SK-N-SH (cell line): ENCODE results near the gene MAGI2. TPM values are rescaled to one million over a fixed set of nuclear protein-coding genes. Genes with fewer than 3 reads are reported as not detected.
A peak's percentile ranks its signal among the peaks of the same experiment; 100 is the strongest.

Experiments used
- CTCF ChIA-PET: fragments of 300-600, 350-600 bp; formaldehyde crosslinking; extraction: SDS; loops from one replicate; lab custom pipeline; 2021; lab: Yijun Ruan, JAX
- POLR2A ChIA-PET: fragments of 350-600 bp; sonication (Branson Sonifier 250); formaldehyde crosslinking; extraction: SDS; loops from one replicate; lab custom pipeline; 2020; ENCODE audit warnings: antibody characterized with exemption, inconsistent platforms; lab: Yijun Ruan, JAX
- DNase-seq: peaks from one replicate; pipeline ENCODE4 v3.0.0; 2012
- H2AFZ ChIP-seq: fragments of 200-600 bp; sonication (generic); 2 replicates; pipeline ENCODE4 v1.8.1; 2016; ENCODE audit warnings: antibody characterized with exemption, mild to moderate bottlenecking, low read depth
- H3F3A ChIP-seq: fragments of 200-600 bp; sonication (generic); replicated peaks from 2 replicates; pipeline ENCODE3; 2016; ENCODE audit warnings: antibody characterized with exemption, mild to moderate bottlenecking; ENCODE audit not compliant: insufficient read depth
- H3K27ac ChIP-seq, 2 experiments: fragments of 200-500 bp in 1 of 2; fragments of 200-600 bp in 1 of 2; sonication (Bioruptor generic) in 1 of 2; sonication (generic), shearing (Covaris generic) in 1 of 2; 2 replicates each; pipeline versions ENCODE4 v1.5.1 to v1.6.1; 2014 to 2016; ENCODE audit warnings: low read depth in 2 of 2, inconsistent platforms in 1 of 2, low read length in 1 of 2, mild to moderate bottlenecking in 1 of 2, mixed read lengths in 1 of 2
- H3K27me3 ChIP-seq: fragments of 200-600 bp; sonication (generic), shearing (Covaris generic); 2 replicates; pipeline ENCODE4 v1.6.1; 2016; ENCODE audit warnings: mixed run types; ENCODE audit not compliant: insufficient read depth
- H3K36me3 ChIP-seq, 2 experiments: fragments of 200-500 bp in 1 of 2; fragments of 200-600 bp in 1 of 2; sonication (Bioruptor generic) in 1 of 2; sonication (generic) in 1 of 2; replicated peaks in 1 of 2; 2 replicates each; pipeline versions ENCODE3 to v1.5.1; 2014 to 2016; ENCODE audit warnings: low read length in 1 of 2, mild to moderate bottlenecking in 1 of 2; ENCODE audit not compliant: insufficient read depth in 2 of 2, control insufficient read depth in 1 of 2
- H3K4me1 ChIP-seq, 2 experiments: fragments of 200-500 bp in 1 of 2; fragments of 200-600 bp in 1 of 2; sonication (Bioruptor generic) in 1 of 2; sonication (generic), shearing (Covaris generic) in 1 of 2; 2 replicates each; pipeline versions ENCODE4 v1.5.1 to v1.6.1; 2014 to 2016; ENCODE audit warnings: low read depth in 1 of 2, low read length in 1 of 2, mixed run types in 1 of 2; ENCODE audit not compliant: insufficient read depth in 2 of 2, control insufficient read depth in 1 of 2
- H3K4me2 ChIP-seq: fragments of 200-600 bp; sonication (generic), shearing (Covaris generic); 2 replicates; pipeline ENCODE4 v1.6.1; 2017; ENCODE audit warnings: mixed run types
- H3K4me3 ChIP-seq, 2 experiments: fragments of 200-500 bp in 1 of 2; fragments of 200-600 bp in 1 of 2; sonication (Bioruptor generic) in 1 of 2; sonication (generic), shearing (Covaris generic) in 1 of 2; 2 replicates each; pipeline versions ENCODE4 v1.5.1 to v1.8.1; 2014 to 2016; ENCODE audit warnings: low read depth in 2 of 2, inconsistent platforms in 1 of 2, low read length in 1 of 2, mild to moderate bottlenecking in 1 of 2, mixed read lengths in 1 of 2, moderate library complexity in 1 of 2
- H3K79me2 ChIP-seq: fragments of 200-600 bp; sonication (generic); 2 replicates; pipeline ENCODE4 v1.8.1; 2017; ENCODE audit warnings: mild to moderate bottlenecking; ENCODE audit not compliant: insufficient read depth
- H3K9ac ChIP-seq: fragments of 200-600 bp; sonication (generic); 2 replicates; pipeline ENCODE4 v1.6.1; 2017; ENCODE audit warnings: mixed run types
- H3K9me2 ChIP-seq: fragments of 200-600 bp; sonication (generic); 2 replicates; pipeline ENCODE4 v1.6.1; 2017; ENCODE audit warnings: mixed run types
- H3K9me3 ChIP-seq: fragments of 200-600 bp; sonication (generic); 2 replicates; pipeline ENCODE4 v1.6.1; 2017; ENCODE audit warnings: mixed run types, mild to moderate bottlenecking, moderate library complexity
- H4K20me1 ChIP-seq: fragments of 200-600 bp; sonication (generic); 2 replicates; pipeline ENCODE4 v1.6.1; 2017; ENCODE audit warnings: mild to moderate bottlenecking, mixed run types; ENCODE audit not compliant: insufficient read depth
- CTCF ChIP-seq: fragments of 200-600 bp; sonication (generic); IDR thresholded peaks from 2 replicates; pipeline ENCODE4 v1.6.1; 2017; ENCODE audit warnings: antibody characterized with exemption, mild to moderate bottlenecking, moderate library complexity
- EP300 ChIP-seq, 2 experiments: IDR thresholded peaks; 2 replicates each; pipeline versions ENCODE4 v1.4.0 to v1.6.1; 2012; ENCODE audit warnings: borderline replicate concordance in 1 of 2, low read depth in 1 of 2, low read length in 1 of 2
- FOSL2 ChIP-seq: IDR thresholded peaks from 2 replicates; pipeline ENCODE4 v1.4.0; 2012; ENCODE audit warnings: low read depth, mild to moderate bottlenecking, moderate library complexity, borderline replicate concordance
- GATA2 ChIP-seq: sonication (generic); formaldehyde crosslinking; IDR thresholded peaks from 2 replicates; pipeline ENCODE4 v1.5.0; 2020; ENCODE audit warnings: mild to moderate bottlenecking, missing genetic modification reagents
- JUND ChIP-seq: IDR thresholded peaks from 2 replicates; pipeline ENCODE4 v1.4.0; 2012
- MEF2A ChIP-seq: IDR thresholded peaks from 2 replicates; pipeline ENCODE4 v1.4.0; 2012; ENCODE audit warnings: low read depth, borderline replicate concordance
- POLR2AphosphoS5 ChIP-seq: IDR thresholded peaks from 2 replicates; pipeline ENCODE4 v1.6.1; 2012; ENCODE audit warnings: low read depth, low read length
- RAD21 ChIP-seq: IDR thresholded peaks from 2 replicates; pipeline ENCODE4 v1.6.1; 2012; ENCODE audit warnings: mild to moderate bottlenecking, low read length
- RCOR1 ChIP-seq: fragments of 150-350 bp; IDR thresholded peaks from 2 replicates; pipeline ENCODE4 v1.6.1; 2017; ENCODE audit warnings: antibody characterized with exemption, low read length
- RXRA ChIP-seq: IDR thresholded peaks from 2 replicates; pipeline ENCODE4 v1.4.0; 2012; ENCODE audit warnings: low read depth, mild to moderate bottlenecking, borderline replicate concordance
- SIN3A ChIP-seq: IDR thresholded peaks from 2 replicates; pipeline ENCODE4 v1.6.1; 2012; ENCODE audit warnings: low read depth, mild to moderate bottlenecking, low read length, moderate library complexity, borderline replicate concordance
- TAF1 ChIP-seq: IDR thresholded peaks from 2 replicates; pipeline ENCODE4 v1.6.1; 2012; ENCODE audit warnings: low read depth, mild to moderate bottlenecking, low read length, moderate library complexity, borderline replicate concordance
- TCF12 ChIP-seq: IDR thresholded peaks from 2 replicates; pipeline ENCODE4 v1.4.0; 2012
- TEAD4 ChIP-seq: IDR thresholded peaks from 2 replicates; pipeline ENCODE4 v1.4.0; 2012; ENCODE audit warnings: mild to moderate bottlenecking, borderline replicate concordance; ENCODE audit not compliant: insufficient read depth
- YY1 ChIP-seq: IDR thresholded peaks from 2 replicates; pipeline ENCODE4 v1.4.0; 2012; ENCODE audit warnings: low read depth, mild to moderate bottlenecking
- ZBTB33 ChIP-seq: IDR thresholded peaks from 2 replicates; pipeline ENCODE4 v1.4.0; 2012; ENCODE audit warnings: low read depth, borderline replicate concordance
- WGBS: methylation state at CpG from one replicate; pipeline ENCODE4 v1.1.6; 2017; ENCODE audit warnings: low lambda C conversion rate; 5-methylcytosine and 5-hydroxymethylcytosine counted together
- polyA plus RNA-seq, 3 experiments: library from polyadenylated mRNA; depleted of rRNA; stranded (reverse); fragments of >200 nt; gene quantifications; 2 replicates each; pipeline ENCODE4 v1.2.3, GENCODE V29; 2012
- TF ChIP-seq, protein P1 (sequence below): fragments of 150-350 bp; IDR thresholded peaks from 2 replicates; pipeline ENCODE4 v1.6.1; 2016; ENCODE audit warnings: mild to moderate bottlenecking, low read depth, low read length
- TF ChIP-seq, protein P2 (sequence below): fragments of 150-350 bp; IDR thresholded peaks from 2 replicates; pipeline ENCODE4 v1.6.1; 2017; ENCODE audit warnings: antibody characterized with exemption, low read length, low read depth, borderline replicate concordance

Gene MAGI2
- polyA plus RNA-seq, 1 of the 3 experiments (the other 2 are of a cell fraction), result 1.1 TPM

- 94% methylated on average over 1 of the region's 1 CpG for WGBS
- H2AFZ ChIP-seq, result no peak overlapping the region
- no peaks in the 10 kb centered on the region for H3K36me3 ChIP-seq
- DNase-seq, result no peak
- H3K27me3 ChIP-seq, result no peaks in the 10 kb centered on the region
- no peaks in the 10 kb centered on the region for H4K20me1 ChIP-seq
- H3K4me2 ChIP-seq, result no peak overlapping the region
- H3K9me3 ChIP-seq, result no peaks in the 10 kb centered on the region
- ChIA-PET POLR2A (no interaction called here), CTCF (interaction anchor here (0.6 to 1.7 kb wide), 10 partner anchors 9 to 799 kb away, joined by 3 to 4 read pairs (median 3); no protein-coding TSS in a partner anchor)
- H3K4me3 ChIP-seq, result no peak overlapping the region
- H3K9ac ChIP-seq, result no peak overlapping the region
- H3F3A ChIP-seq, result peaks cover 20% of the 10 kb centered on the region
- no peaks in the 10 kb centered on the region for H3K79me2 ChIP-seq
- no peaks in the 10 kb centered on the region for H3K9me2 ChIP-seq
- peaks cover 0 to 3% of the 10 kb centered on the region in 2 experiments; a peak in 1 of 4 replicates for H3K4me1 ChIP-seq
- TF ChIP-seq TCF12 (no peak), ZBTB33 (no peak), RAD21 (peak; percentile 44)
- no peak overlapping the region for H3K27ac ChIP-seq
Observed at GRCh38 chr7:78377532-78377931, 1075.9 kb downstream of the MAGI2 start.

DNA sequence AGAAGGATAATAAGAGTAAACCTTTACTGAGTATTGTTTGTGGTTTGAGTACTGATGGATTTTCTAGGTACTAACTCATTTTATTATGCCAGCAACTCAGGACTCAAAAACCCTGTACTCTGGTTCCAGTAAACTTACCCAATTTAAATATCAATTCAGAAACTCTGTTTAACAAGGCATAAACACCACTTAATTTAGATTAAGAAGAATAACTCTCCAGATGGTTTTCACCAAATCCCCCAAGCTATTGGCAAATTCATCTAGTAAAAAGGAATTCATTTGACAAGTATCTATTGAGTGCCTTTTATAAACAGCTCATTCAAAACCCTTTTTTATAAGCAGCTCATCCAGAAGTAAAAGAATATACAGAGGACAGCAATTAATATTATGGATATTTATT lies 1082.5 kb downstream of the MAGI2 start:
- no peak overlapping the region for H2AFZ ChIP-seq
- no peaks in the 10 kb centered on the region for H3K79me2 ChIP-seq
- 0 out of 2 replicates have a peak, but pooled peaks cover 5% of the 10 kb centered on the region for H3K9me2 ChIP-seq
- DNase-seq, result no peak
- H3K9me3 ChIP-seq, result no peaks in the 10 kb centered on the region
- no peaks in the 10 kb centered on the region for H3K4me1 ChIP-seq
- no peaks in the 10 kb centered on the region for H3K36me3 ChIP-seq
- no peaks in the 10 kb centered on the region for H3F3A ChIP-seq
- no peaks in the 10 kb centered on the region for H4K20me1 ChIP-seq
- POLR2A ChIA-PET, result no interaction called here
- H3K9ac ChIP-seq, result no peak overlapping the region
- no peak overlapping the region for H3K4me2 ChIP-seq
- H3K4me3 ChIP-seq, result no peak overlapping the region
- no peak overlapping the region for H3K27ac ChIP-seq
- H3K27me3 ChIP-seq, result no peaks in the 10 kb centered on the region
- CTCF ChIA-PET, result interaction anchor here (0.6 kb wide), 1 partner anchor 137 kb away, joined by 3 read pairs; no protein-coding TSS in a partner anchor
- no peak for TF ChIP-seq SIN3A
- no peak for TF ChIP-seq JUND
- TF ChIP-seq YY1, result no peak
- no peak for TF ChIP-seq CTCF
- TF ChIP-seq TAF1, result no peak
- no peak for TF ChIP-seq RCOR1
- TF ChIP-seq POLR2AphosphoS5, result no peak
- no peak for TF ChIP-seq RXRA
- no peak for TF ChIP-seq TEAD4
- no peak for TF ChIP-seq MEF2A
- TF ChIP-seq, protein P1, sequence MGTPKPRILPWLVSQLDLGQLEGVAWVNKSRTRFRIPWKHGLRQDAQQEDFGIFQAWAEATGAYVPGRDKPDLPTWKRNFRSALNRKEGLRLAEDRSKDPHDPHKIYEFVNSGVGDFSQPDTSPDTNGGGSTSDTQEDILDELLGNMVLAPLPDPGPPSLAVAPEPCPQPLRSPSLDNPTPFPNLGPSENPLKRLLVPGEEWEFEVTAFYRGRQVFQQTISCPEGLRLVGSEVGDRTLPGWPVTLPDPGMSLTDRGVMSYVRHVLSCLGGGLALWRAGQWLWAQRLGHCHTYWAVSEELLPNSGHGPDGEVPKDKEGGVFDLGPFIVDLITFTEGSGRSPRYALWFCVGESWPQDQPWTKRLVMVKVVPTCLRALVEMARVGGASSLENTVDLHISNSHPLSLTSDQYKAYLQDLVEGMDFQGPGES, result no peak
- no peak for TF ChIP-seq TCF12
- TF ChIP-seq, protein P2, sequence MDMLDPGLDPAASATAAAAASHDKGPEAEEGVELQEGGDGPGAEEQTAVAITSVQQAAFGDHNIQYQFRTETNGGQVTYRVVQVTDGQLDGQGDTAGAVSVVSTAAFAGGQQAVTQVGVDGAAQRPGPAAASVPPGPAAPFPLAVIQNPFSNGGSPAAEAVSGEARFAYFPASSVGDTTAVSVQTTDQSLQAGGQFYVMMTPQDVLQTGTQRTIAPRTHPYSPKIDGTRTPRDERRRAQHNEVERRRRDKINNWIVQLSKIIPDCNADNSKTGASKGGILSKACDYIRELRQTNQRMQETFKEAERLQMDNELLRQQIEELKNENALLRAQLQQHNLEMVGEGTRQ, result no peak
- TF ChIP-seq EP300 (IDR thresholded peaks at IDR 0.05; ENCODE audit: borderline replicate concordance in 1 of 2, low read depth in 1 of 2, low read length in 1 of 2), result no peak
- no peak for TF ChIP-seq GATA2 (CRISPR knock-in tag)
- TF ChIP-seq FOSL2, result no peak
- TF ChIP-seq RAD21, result no peak
